Measurements from ENCODE around the gene SLC9A9.

GRCh38 chr3:143294188-143294587 is 554.1 kb downstream of the SLC9A9 start:
- TF ChIP-seq CTCF (conservative IDR thresholded peaks at IDR 0.05; ENCODE audit: low read depth, low read length): no peak
- no peak for TF ChIP-seq EZH2 (IDR thresholded peaks at IDR 0.05; ENCODE audit: borderline replicate concordance, low read depth, low read length, poor library complexity, severe bottlenecking)
